ENCODE data around the gene APOBEC3C.
"Not testable (repeated sequence)": the region's sequence is repeated elsewhere in the genome, so short reads cannot be mapped to it uniquely, and the experiment has no call there.

Gene APOBEC3C

GRCh38 chr22:39066442-39067276 lies 52.6 kb downstream of the APOBEC3C start:
- H2AFZ ChIP-seq (ENCODE audit: low read length); H3K79me2 ChIP-seq (ENCODE audit: insufficient read depth, low read length); H3K9me3 ChIP-seq (ENCODE audit: low read length); H3K4me2 ChIP-seq (ENCODE audit: low read length); H3K9me2 ChIP-seq (ENCODE audit: low read depth, low read length); H3K27ac ChIP-seq (ENCODE audit: low read depth, low read length, poor library complexity, severe bottlenecking); H3K36me3 ChIP-seq (ENCODE audit: insufficient read depth, low read length); H3K4me3 ChIP-seq (ENCODE audit: low read depth, low read length, poor library complexity, severe bottlenecking); H3K27me3 ChIP-seq (ENCODE audit: insufficient read depth, low read length); H3F3A ChIP-seq (ENCODE audit: insufficient read depth, low read length); H4K20me1 ChIP-seq (ENCODE audit: insufficient read depth, low read length); H3K9ac ChIP-seq (ENCODE audit: low read length); H3K4me1 ChIP-seq (ENCODE audit: insufficient read depth, low read length, severe bottlenecking): not testable (repeated sequence)

GRCh38 chr22:39068033-39068785 lies 54.2 kb downstream of the APOBEC3C start:
- Histone ChIP-seq H3K79me2 (ENCODE audit: insufficient read depth, low read length) (no peaks in the 10 kb centered on the region), H3K9ac (ENCODE audit: low read length) (no peak overlapping the region), H2AFZ (ENCODE audit: low read length) (no peak overlapping the region), H3K27ac (ENCODE audit: low read depth, low read length, poor library complexity, severe bottlenecking) (no peak overlapping the region), H3K4me1 (ENCODE audit: insufficient read depth, low read length, severe bottlenecking) (peaks cover 6% of the 10 kb centered on the region), H4K20me1 (ENCODE audit: insufficient read depth, low read length) (no peaks in the 10 kb centered on the region), H3K27me3 (ENCODE audit: insufficient read depth, low read length) (peaks cover 4% of the 10 kb centered on the region; the same call in 1 of the 2 replicates), H3K4me3 (ENCODE audit: low read depth, low read length, poor library complexity, severe bottlenecking) (no peak overlapping the region), H3K4me2 (ENCODE audit: low read length) (no peak overlapping the region), H3F3A (ENCODE audit: insufficient read depth, low read length) (no peaks in the 10 kb centered on the region), H3K36me3 (ENCODE audit: insufficient read depth, low read length) (no peaks in the 10 kb centered on the region), H3K9me3 (ENCODE audit: low read length) (no peaks in the 10 kb centered on the region), H3K9me2 (ENCODE audit: low read depth, low read length) (no peaks in the 10 kb centered on the region)
- no peak for TF ChIP-seq CTCF (IDR thresholded peaks at IDR 0.05; ENCODE audit: low read length)
- TF ChIP-seq EZH2 (IDR thresholded peaks at IDR 0.05; ENCODE audit: borderline replicate concordance, low read length) = no peak

All from OCI-LY1 (cell line).